Endometrial microvascular endothelial cells (primary cell): Measurements from ENCODE around the gene ATXN1. TPM values are rescaled to one million over a fixed set of nuclear protein-coding genes. Genes with fewer than 3 reads are reported as not detected.
"Not testable (repeated sequence)": the region's sequence is repeated elsewhere in the genome, so short reads cannot be mapped to it uniquely, and the experiment has no call there.

ENCODE experiments used
- in situ Hi-C: cut with HindIII; loops from 2 replicates; pipeline ENCODE4 v1.10.0; 2017; ENCODE audit warnings: low sequenced_read_pairs, low pct_unique_long_range_greater_than_20kb; ENCODE audit errors: inconsistent ontology term
- total RNA-seq: library from RNA; depleted of rRNA; stranded (reverse); fragments of >200 nt; gene quantifications from one replicate; pipeline ENCODE4 v1.2.3, GENCODE V29; 2015; ENCODE audit errors: inconsistent ontology term

ATXN1 gene
- total RNA-seq, 1 donor from 2014 or later: 8.1 TPM

GRCh38 chr6:16408766-16409165, 352.5 kb downstream of the ATXN1 start:
- in situ Hi-C loops: no loop called here

- in situ Hi-C loops: no loop called here
These were observed 354.3 kb downstream of the ATXN1 start for GRCh38 chr6:16406966-16407365.

DNA sequence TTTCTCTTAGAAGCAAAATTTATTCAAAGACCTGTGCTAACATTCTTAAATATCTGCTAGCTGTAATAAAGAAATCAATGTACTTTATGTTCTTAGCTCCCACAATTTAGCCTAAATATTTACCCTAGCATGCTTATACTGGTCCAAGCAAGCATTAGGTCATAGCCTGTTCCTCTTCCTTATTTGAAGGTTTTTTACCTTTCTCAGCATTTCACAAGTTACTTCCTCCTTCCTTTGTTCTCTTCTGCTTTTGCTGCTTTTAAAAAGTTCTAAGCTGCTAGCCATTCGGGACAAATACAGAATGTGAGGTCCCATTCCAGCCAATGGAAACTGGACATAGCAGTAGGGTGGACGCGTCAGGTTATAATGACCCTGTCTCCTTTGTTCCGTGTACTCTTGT, 354.7 kb downstream of the ATXN1 start:
- in situ Hi-C loops: not testable (repeated sequence)

DNA sequence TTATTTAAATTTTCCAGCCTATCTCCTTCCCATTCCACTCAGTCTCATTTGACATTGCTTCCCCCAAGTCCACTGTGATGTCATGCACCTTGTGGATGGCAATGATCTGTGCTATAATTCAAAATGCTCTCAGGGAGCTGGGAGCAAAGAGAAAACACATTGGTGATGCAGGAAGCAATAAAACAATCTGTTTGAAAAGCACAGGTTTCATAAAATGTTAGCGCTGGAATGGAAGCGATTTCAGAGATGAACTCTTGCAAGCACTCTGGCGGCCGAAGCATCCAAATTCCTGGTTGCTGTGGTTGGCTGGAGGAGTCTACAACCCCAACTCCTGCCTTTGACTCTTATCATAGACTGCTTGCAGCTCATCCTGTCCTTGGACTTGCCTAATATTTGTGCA, 355.9 kb downstream of the ATXN1 start:
- in situ Hi-C loops: no loop called here

DNA sequence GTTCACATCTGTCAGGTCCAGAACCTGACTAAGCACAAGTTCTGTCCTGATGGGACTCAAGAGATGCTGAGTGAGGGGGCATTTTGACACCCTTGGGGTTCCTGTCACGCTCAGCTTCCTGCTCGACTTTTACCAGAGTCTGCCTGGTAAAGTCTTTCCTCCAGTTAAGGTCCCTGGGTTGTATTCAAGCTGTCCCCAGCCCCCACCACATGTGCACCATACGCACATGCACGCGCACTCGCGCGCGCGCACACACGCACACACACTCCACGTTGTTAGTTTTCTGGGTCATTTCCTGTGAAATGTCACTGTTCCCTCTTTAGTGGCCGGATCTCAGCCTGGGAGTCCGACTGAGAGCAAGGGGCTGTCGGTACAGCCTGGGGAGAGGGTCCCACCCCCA, 356.8 kb downstream of the ATXN1 start:
- in situ Hi-C loops: no loop called here

DNA sequence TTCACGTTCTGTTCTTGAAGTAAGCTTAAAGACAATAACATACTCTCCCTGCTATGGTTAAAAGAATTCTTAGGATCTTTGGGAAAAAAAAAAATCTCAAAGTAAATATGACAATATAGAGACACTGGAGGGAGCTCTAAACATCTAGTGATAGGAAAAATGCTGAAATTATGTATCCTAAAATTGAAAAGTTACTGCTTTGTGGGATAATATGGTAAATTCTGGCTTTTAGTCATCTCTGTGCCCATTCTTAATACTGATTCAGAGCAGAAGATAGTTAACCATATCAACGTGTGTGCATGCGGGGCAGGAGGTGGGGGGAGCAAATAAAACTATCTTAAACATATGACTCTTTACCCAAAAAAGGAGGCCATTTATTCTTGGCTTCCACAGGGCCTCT, 357.4 kb downstream of the ATXN1 start:
- in situ Hi-C loops: no loop called here

GRCh38 chr6:16402581-16402900, 358.7 kb downstream of the ATXN1 start:
- in situ Hi-C loops: no loop called here

- in situ Hi-C loops: no loop called here
These were observed 361.0 kb downstream of the ATXN1 start for GRCh38 chr6:16400248-16400760.

DNA sequence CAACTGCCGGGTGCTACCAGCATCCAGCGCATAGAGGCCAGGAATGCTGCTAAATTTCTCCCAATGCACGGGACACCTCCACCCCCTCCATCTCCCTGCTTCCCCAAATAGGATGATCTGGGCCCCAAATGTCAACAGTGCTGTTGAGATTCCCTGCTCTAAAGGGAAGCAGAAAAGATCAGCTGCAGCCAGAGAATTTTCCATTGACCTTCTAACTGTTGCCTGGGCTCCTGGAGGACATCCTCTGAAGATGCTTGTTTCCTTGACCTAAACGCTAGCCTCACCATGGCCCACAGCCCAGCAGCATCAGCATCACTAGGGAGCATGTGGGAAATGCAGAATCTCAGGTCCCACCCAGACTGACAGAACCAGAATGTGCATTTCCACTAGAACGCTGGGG, 361.6 kb downstream of the ATXN1 start:
- in situ Hi-C loops: no loop called here

DNA sequence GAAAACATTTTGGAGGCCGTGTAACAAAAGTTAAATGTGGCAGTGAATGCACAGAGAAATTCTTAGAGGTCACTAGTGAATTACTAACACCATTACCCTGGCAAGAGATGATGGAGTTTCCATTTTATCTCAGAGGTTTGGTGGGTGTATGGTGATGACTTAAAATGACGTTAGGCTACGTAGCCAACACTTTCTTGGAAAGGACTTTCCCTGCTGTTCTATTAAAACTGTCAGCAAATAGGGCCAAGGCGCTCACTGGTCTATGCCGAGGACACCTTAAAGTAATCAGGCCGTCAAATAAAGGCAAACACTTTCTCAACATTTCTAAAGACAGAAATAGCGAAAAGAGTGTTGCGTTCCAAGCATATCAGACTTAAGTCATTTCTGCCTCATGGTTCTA, 362.1 kb downstream of the ATXN1 start:
- in situ Hi-C loops: no loop called here

DNA sequence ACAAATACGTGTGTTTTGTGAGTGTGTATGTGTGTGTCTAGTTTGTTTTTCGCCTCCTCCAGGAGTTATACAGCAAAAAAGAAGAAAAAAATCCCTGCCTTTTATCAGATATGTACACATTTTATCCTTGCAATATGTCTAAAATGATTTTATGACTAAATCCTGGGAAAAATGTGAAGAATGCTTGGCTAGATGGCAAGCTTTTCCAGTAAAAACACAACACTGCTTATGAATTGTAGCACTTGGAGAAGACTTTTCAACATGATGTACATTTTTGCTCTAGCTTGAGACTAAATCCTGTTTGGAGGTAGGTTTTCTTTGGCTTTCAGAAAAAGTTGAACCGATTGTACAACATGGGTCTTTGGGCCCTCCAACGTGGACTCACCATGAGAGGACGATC, 362.7 kb downstream of the ATXN1 start:
- in situ Hi-C loops: no loop called here

- in situ Hi-C loops: no loop called here
These were observed 363.6 kb downstream of the ATXN1 start for GRCh38 chr6:16397623-16398022.

DNA sequence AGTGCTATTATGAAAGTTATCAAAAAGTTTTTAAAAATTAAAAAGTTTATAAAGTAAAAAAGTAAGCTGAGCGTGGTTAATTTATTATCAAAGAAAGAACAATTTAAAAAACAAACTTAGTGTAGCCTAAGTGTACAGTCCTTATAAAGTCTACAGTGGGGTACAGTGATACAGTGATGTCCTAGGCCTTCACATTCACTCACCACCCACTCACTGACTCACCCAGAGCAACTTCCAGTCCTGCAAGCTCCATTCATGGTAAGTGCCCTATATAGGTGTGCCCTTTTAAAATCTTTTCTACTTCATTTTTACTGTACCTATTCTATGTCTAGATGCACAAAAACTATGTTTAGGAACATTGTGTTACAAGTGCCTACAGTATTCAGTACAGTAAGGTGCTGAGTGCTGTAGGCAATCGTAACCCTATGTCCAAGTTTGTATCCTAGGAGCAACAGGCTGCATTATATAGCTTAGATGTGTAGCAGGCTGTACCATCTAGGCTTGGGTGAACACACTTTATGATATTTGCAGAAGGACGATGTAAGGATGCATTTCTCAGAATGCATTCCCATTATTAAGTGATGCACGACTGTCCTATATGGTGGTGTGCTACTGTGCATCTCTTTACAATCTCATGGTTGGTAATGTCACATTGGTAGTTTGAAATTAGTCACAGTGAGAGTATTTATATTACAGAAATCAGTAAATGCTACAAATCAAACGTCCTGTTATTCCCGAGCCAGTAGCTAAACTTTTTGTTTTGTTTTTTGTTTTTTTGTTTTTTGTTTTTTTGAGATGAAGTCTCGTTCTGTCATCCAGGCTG, 364.6 kb downstream of the ATXN1 start:
- in situ Hi-C loops: no loop called here

DNA sequence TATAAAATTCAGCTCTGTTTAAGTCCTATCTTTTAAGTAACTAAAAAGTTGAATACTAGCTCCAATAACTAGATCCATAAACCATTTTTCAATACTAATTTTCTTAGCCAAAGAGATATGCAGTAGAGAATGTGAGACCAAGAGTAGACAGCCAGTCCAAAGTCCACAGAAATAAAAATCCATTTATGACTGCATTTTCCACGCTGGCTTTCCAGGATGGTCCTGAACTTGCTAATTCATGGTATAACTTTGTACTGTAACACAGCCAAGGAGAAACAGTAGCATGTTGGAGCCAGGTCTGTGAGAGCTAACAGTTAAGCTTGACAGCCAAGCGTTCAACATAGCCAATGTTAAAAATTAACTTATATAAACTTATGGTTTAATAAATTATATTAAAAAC, 366.6 kb downstream of the ATXN1 start:
- in situ Hi-C loops: no loop called here

DNA sequence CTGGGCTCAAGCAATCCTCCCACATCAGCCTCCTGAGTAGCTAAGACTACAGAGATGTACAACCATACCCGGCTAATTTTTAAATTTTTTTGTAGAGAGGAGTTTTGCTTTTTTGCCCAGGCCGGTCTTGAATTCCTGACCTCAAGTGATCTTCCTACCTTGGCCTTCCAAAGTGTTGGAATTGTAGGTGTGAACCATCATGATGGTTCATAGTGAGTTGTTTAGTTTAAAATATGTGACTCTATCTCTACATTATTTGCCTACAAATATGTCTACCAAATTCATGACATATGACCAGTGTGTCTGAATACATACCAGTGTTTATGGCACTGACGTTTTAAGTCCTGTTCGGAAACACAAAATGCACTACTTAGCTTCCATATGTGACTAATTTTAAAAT, 367.9 kb downstream of the ATXN1 start:
- in situ Hi-C loops: no loop called here

GRCh38 chr6:16392010-16392409, 369.2 kb downstream of the ATXN1 start:
- in situ Hi-C loops: no loop called here

DNA sequence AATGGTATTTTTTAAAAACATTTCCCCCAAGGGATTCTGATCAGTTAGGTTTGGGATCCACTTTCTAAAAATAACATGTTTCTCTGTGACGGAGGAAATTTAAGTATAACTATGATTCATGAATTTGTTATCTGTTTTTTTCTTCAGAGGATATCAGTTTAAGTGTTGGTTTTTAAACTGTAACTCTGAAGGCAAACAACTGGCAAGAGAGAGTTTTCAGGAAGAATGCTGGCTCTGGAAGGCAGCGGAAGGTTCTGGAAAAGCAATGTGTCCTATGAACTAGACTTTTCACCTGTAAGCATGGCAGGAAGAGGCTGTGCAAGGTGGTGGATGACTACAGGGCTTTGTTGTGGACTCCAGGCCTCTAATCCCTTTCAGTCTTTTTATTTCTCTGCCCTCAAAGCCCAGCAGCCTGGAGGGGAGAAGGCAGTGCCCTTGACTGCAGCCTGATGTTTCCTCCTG, 369.8 kb downstream of the ATXN1 start:
- in situ Hi-C loops: no loop called here

GRCh38 chr6:16390909-16391450, 370.3 kb downstream of the ATXN1 start:
- in situ Hi-C loops: not testable (repeated sequence)

DNA sequence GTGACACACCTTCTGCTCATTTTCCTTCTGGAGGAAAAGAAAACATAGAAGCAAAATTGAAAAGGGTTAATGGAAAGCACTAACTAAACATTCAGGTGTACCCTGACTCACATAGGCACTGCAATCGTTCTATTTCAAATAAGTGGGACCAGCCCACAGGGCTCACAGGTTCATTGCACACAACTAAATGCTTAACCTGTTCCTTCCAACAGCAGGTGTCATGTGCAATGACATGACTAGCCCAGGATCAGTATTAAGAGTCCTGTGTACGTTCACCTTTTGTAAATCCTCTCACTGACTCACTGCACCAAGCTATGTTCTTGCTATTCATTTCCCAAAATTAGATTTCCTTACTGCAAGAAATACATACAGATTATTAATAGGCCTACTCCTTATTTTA, 371.6 kb downstream of the ATXN1 start:
- in situ Hi-C loops: no loop called here

DNA sequence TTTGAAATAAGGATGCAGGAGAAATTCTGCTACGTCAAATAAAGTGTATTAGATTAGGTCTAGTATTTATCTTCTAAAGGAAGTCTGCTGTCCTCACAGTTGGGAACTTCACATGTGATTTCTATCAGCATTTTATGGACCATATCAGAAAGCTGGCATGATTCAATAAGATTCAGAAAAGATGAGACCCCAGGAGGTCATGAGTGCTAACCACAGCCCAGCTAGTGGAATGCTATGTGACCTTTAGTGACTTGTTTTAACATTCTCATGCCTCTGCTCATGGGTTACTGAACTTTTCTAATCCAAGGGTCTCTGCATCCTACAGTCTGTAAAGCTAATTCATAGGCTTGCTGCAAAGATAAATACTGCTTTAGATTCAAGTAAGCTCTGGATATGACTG, 372.8 kb downstream of the ATXN1 start:
- in situ Hi-C loops: no loop called here

GRCh38 chr6:16386057-16386456, 375.2 kb downstream of the ATXN1 start:
- in situ Hi-C loops: no loop called here
